HepG2 (cell line): Measurements from ENCODE around the gene ACACA. TPM values are rescaled to one million over a fixed set of nuclear protein-coding genes. Genes with fewer than 3 reads are reported as not detected.

Source experiments
- ARID3A ChIP-seq: IDR thresholded peaks from 2 replicates; pipeline ENCODE4 v1.6.1; 2012; ENCODE audit warnings: low read depth, low read length, improper control_type of control experiment
- SCMH1 ChIP-seq: sonication (generic); formaldehyde crosslinking; IDR thresholded peaks from 2 replicates; pipeline ENCODE4 v1.9.0; 2021; ENCODE audit warnings: missing genetic modification reagents, mild to moderate bottlenecking, borderline replicate concordance
- TBX3 ChIP-seq: fragments of 450-650 bp; IDR thresholded peaks from 2 replicates; pipeline ENCODE4 v1.6.1; 2017; ENCODE audit warnings: antibody characterized with exemption, mild to moderate bottlenecking, inconsistent platforms, borderline replicate concordance
- TP53 ChIP-seq: sonication (generic); formaldehyde crosslinking; conservative IDR thresholded peaks from 2 replicates; pipeline ENCODE4 v1.4.0; 2020; ENCODE audit warnings: missing genetic modification reagents
- YEATS4 ChIP-seq: sonication (generic); formaldehyde crosslinking; IDR thresholded peaks from 2 replicates; pipeline ENCODE4 v1.4.0; 2020; ENCODE audit warnings: missing genetic modification reagents, borderline replicate concordance
- ZNF766 ChIP-seq: sonication (generic); formaldehyde crosslinking; IDR thresholded peaks from 2 replicates; pipeline ENCODE4 v1.5.0; 2020; ENCODE audit warnings: missing genetic modification reagents, borderline replicate concordance
- polyA plus RNA-seq, 8 experiments: library from polyadenylated mRNA; depleted of rRNA in 3 of 8; stranded (reverse) in 7 of 8; unstranded in 1 of 8; fragments of >200 nt; fragmentation: Illumina TruSeq in 4 of 8; extraction: Trizol in 4 of 8; gene quantifications; 2 replicates each; pipeline versions ENCODE4 v1.2.1 to v1.2.3, GENCODE V29; 2011 to 2016; ENCODE audit warnings: low read depth in 4 of 8, missing spikeins in 1 of 8, mixed read lengths in 1 of 8; ENCODE audit not compliant: insufficient read depth in 1 of 8
- total RNA-seq, 5 experiments: library from RNA; depleted of rRNA; stranded (reverse); fragments of >200 nt; fragmentation: Illumina TruSeq; extraction: Trizol; gene quantifications; 2 replicates each; pipeline ENCODE4 v1.2.3, GENCODE V29; 2016; ENCODE audit warnings: low read depth in 1 of 5
- TF ChIP-seq, protein P1 (sequence below): sonication (generic); formaldehyde crosslinking; conservative IDR thresholded peaks from 2 replicates; pipeline ENCODE4 v1.4.0; 2020; ENCODE audit warnings: missing genetic modification reagents
- TF ChIP-seq, protein P2 (sequence below): sonication (generic); formaldehyde crosslinking; IDR thresholded peaks from 2 replicates; pipeline ENCODE4 v1.4.0; 2020; ENCODE audit warnings: missing genetic modification reagents, borderline replicate concordance
- TF ChIP-seq, protein P3 (sequence below): sonication (generic); formaldehyde crosslinking; IDR thresholded peaks from 2 replicates; pipeline ENCODE4 v1.8.0; 2022; ENCODE audit warnings: mild to moderate bottlenecking, missing genetic modification reagents, borderline replicate concordance
- TF ChIP-seq, protein P4 (sequence below), 2 experiments: sonication (generic) in 1 of 2; formaldehyde crosslinking in 1 of 2; IDR thresholded peaks; 2 replicates each; pipeline versions ENCODE4 v1.6.1 to v1.9.0; 2014 to 2022; ENCODE audit warnings: antibody characterized with exemption in 1 of 2, borderline replicate concordance in 1 of 2, inconsistent platforms in 1 of 2, low read depth in 1 of 2, missing genetic modification reagents in 1 of 2

The ACACA gene
- total and polyA plus RNA-seq, 2 of the 13 experiments (the other 11 are each of a cell fraction or from before 2014, with no cell fraction given), result 39.2 to 47.2 TPM

DNA sequence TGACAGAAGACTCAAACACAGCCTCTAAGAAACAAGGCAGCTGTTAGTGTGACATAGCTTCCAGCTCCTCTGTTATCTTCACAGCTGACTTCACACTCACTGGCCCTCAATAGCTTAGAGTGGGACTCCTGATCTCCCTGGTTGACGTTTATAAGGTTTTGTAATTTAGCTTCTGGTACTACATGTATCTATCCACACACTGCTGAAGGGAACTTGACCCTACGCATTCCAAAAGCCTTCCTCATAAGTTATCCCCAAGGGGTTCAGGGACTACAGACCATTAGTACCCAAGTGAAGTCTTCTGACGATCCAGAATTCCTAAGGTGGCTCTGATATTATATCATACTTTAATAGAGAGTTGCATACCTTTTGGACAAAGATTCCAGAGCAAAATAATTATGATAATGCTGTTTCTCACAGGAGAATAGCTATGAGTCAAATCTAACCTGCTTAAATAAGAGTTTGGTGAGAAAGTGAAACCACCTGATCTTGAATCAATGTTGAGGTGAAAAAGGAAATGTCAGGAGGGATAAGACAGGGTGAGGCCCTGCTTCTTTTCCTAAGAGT is 14.5 kb downstream of the ACACA start (continued):
- TF ChIP-seq ARID3A (no peak), TP53 (CRISPR knock-in tag) (no peak), TBX3 (no peak), SCMH1 (CRISPR knock-in tag) (no peak), YEATS4 (CRISPR knock-in tag) (no peak), ZNF766 (CRISPR knock-in tag) (no peak)
- TF ChIP-seq, protein P1, sequence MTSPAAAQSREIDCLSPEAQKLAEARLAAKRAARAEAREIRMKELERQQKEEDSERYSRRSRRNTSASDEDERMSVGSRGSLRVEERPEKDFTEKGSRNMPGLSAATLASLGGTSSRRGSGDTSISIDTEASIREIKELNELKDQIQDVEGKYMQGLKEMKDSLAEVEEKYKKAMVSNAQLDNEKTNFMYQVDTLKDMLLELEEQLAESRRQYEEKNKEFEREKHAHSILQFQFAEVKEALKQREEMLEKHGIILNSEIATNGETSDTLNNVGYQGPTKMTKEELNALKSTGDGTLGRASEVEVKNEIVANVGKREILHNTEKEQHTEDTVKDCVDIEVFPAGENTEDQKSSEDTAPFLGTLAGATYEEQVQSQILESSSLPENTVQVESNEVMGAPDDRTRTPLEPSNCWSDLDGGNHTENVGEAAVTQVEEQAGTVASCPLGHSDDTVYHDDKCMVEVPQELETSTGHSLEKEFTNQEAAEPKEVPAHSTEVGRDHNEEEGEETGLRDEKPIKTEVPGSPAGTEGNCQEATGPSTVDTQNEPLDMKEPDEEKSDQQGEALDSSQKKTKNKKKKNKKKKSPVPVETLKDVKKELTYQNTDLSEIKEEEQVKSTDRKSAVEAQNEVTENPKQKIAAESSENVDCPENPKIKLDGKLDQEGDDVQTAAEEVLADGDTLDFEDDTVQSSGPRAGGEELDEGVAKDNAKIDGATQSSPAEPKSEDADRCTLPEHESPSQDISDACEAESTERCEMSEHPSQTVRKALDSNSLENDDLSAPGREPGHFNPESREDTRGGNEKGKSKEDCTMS (CRISPR knock-in tag), result no peak
- TF ChIP-seq, protein P2, sequence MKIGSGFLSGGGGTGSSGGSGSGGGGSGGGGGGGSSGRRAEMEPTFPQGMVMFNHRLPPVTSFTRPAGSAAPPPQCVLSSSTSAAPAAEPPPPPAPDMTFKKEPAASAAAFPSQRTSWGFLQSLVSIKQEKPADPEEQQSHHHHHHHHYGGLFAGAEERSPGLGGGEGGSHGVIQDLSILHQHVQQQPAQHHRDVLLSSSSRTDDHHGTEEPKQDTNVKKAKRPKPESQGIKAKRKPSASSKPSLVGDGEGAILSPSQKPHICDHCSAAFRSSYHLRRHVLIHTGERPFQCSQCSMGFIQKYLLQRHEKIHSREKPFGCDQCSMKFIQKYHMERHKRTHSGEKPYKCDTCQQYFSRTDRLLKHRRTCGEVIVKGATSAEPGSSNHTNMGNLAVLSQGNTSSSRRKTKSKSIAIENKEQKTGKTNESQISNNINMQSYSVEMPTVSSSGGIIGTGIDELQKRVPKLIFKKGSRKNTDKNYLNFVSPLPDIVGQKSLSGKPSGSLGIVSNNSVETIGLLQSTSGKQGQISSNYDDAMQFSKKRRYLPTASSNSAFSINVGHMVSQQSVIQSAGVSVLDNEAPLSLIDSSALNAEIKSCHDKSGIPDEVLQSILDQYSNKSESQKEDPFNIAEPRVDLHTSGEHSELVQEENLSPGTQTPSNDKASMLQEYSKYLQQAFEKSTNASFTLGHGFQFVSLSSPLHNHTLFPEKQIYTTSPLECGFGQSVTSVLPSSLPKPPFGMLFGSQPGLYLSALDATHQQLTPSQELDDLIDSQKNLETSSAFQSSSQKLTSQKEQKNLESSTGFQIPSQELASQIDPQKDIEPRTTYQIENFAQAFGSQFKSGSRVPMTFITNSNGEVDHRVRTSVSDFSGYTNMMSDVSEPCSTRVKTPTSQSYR, result no peak
- TF ChIP-seq, protein P3, sequence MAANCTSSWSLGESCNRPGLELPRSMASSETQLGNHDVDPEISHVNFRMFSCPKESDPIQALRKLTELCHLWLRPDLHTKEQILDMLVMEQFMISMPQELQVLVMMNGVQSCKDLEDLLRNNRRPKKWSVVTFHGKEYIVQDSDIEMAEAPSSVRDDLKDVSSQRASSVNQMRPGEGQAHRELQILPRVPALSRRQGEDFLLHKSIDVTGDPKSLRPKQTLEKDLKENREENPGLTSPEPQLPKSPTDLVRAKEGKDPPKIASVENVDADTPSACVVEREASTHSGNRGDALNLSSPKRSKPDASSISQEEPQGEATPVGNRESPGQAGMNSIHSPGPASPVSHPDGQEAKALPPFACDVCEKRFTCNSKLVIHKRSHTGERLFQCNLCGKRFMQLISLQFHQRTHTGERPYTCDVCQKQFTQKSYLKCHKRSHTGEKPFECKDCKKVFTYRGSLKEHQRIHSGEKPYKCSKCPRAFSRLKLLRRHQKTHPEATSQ, result no peak
- TF ChIP-seq, protein P4, sequence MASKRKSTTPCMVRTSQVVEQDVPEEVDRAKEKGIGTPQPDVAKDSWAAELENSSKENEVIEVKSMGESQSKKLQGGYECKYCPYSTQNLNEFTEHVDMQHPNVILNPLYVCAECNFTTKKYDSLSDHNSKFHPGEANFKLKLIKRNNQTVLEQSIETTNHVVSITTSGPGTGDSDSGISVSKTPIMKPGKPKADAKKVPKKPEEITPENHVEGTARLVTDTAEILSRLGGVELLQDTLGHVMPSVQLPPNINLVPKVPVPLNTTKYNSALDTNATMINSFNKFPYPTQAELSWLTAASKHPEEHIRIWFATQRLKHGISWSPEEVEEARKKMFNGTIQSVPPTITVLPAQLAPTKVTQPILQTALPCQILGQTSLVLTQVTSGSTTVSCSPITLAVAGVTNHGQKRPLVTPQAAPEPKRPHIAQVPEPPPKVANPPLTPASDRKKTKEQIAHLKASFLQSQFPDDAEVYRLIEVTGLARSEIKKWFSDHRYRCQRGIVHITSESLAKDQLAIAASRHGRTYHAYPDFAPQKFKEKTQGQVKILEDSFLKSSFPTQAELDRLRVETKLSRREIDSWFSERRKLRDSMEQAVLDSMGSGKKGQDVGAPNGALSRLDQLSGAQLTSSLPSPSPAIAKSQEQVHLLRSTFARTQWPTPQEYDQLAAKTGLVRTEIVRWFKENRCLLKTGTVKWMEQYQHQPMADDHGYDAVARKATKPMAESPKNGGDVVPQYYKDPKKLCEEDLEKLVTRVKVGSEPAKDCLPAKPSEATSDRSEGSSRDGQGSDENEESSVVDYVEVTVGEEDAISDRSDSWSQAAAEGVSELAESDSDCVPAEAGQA (IDR thresholded peaks at IDR 0.05; ENCODE audit: low read depth), result no peak
- TF ChIP-seq, protein P4 (CRISPR knock-in tag; IDR thresholded peaks at IDR 0.05; ENCODE audit: borderline replicate concordance), result no peak
- TF ChIP-seq, all 625 proteins: peak for 0
